Ovary (tissue), 9 donors: Measurements from ENCODE around the gene GPR37. TPM values are rescaled to one million over a fixed set of nuclear protein-coding genes. Genes with fewer than 3 reads are reported as not detected.

Experiments used
- DNase-seq, 5 donors: peaks; one replicate each; pipeline ENCODE4 v3.0.0-alpha.2; 2019 to 2020
- H3K27ac ChIP-seq, 2 donors: fragments of 200-600 bp; one replicate each; pipeline versions ENCODE4 v1.5.1 to v1.8.0; 2019 to 2022
- H3K27me3 ChIP-seq: fragments of 200-600 bp; one replicate; pipeline ENCODE4 v1.8.0; 2022
- H3K36me3 ChIP-seq: fragments of 200-600 bp; sonication (generic); one replicate; pipeline ENCODE4 v1.5.1; 2019
- H3K4me1 ChIP-seq: one replicate; pipeline ENCODE4 v1.8.1; 2013; ENCODE audit warnings: mild to moderate bottlenecking, moderate library complexity; ENCODE audit not compliant: insufficient read depth
- H3K4me3 ChIP-seq: fragments of 200-600 bp; sonication (generic); one replicate; pipeline ENCODE4 v1.5.1; 2017
- H3K9me3 ChIP-seq, 2 donors: fragments of 200-600 bp in 1 of 2; sonication (generic) in 1 of 2; one replicate each; pipeline versions ENCODE4 v1.5.1 to v1.8.1; 2013 to 2019; ENCODE audit warnings: mild to moderate bottlenecking in 1 of 2, moderate library complexity in 1 of 2
- CTCF ChIP-seq, 3 donors: fragments of 450-650 bp in 2 of 3; fragments of 200-600 bp in 1 of 3; IDR thresholded peaks; one replicate each; pipeline versions ENCODE4 v1.5.1 to v1.8.0; 2016 to 2022; ENCODE audit warnings: antibody characterized with exemption in 3 of 3, mild to moderate bottlenecking in 1 of 3
- EP300 ChIP-seq: sonication (generic); formaldehyde crosslinking; IDR thresholded peaks from one replicate; pipeline ENCODE4 v1.6.1; 2017; ENCODE audit warnings: antibody characterized with exemption
- POLR2A ChIP-seq: fragments of 450-650 bp; IDR thresholded peaks from one replicate; pipeline ENCODE4 v1.6.1; 2017; ENCODE audit warnings: antibody characterized with exemption, mild to moderate bottlenecking, moderate library complexity
- WGBS, 3 donors: extraction: QIAGEN DNeasy Blood & Tissue Kit in 1 of 3; methylation state at CpG; one replicate each; pipeline versions ENCODE4 v1.1.5 to v1.1.7; 2013 to 2017; 5-methylcytosine and 5-hydroxymethylcytosine counted together
- intact Hi-C, 4 donors: fragments of 100-400 bp; cut with DNase I; formaldehyde crosslinking; loops; one replicate each; pipeline versions ENCODE4 v1.11.0 to v1.15.1; 2022 to 2023
- polyA plus RNA-seq, 2 donors: library from polyadenylated mRNA; stranded (reverse); fragments of 200-250 nt in 1 of 2; fragments of 350-450 nt in 1 of 2; fragmentation: Illumina TruSeq in 1 of 2; extraction: RNeasy Lipid Tissue Mini Kit (QIAGEN cat#74804) in 1 of 2; gene quantifications; one replicate each; pipeline ENCODE4 v1.2.3, GENCODE V29; 2013 to 2014
- total RNA-seq, 7 donors: library from RNA; depleted of rRNA in 2 of 7; stranded (reverse); fragments of >200 nt in 2 of 7; fragmentation: NEBNext Ultra II Directional in 3 of 7; extraction: Animal tissue kit (Norgen Biotek cat#: 25700) in 3 of 7; gene quantifications; one replicate each; pipeline versions ENCODE4 v1.1.0 to v1.2.4, GENCODE V29; 2016 to 2023
- donor health status: DM: no; HTN: no; CAD: no; lungs with moderate emphysema.
- donor health status: DM: no; HTN: no; CAD: no.
- donor health status: Bipolar disorder and iron deficiency.
- donor health status: DM: yes; HTN: yes; CAD: no.
- donor health status: DM: no; HTN: no; CAD: no.
- donor health status: DM: yes; HTN: yes; CAD: no.

Gene GPR37
- total and polyA plus RNA-seq, 9 donors: 0.08 to 2.1 (median 0.22) TPM; not detected in 1

DNA sequence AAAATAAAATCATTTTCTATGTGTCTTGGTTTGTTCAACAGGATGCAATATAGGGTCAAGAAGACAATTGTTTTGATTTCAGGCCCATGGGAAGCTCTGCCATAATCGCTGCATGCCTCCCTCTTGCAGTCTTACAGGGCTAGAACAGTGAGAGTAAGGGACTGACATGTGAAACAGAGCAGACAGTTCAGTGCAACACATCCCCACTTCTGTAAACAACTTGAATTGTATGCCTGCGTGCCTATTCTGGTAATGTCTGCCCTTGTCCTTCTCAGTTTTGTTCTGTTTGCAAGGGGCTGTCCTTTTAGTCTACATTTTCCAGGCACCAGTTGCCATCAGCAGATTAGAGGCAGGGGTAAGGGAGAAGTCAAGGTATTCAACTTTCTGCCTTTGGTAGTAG is 34.8 kb upstream of the GPR37 start:
- no peak for TF ChIP-seq CTCF (IDR thresholded peaks at IDR 0.05)
- TF ChIP-seq EP300: no peak
- TF ChIP-seq POLR2A: no peak
- intact Hi-C loops: no loop called here
- Histone ChIP-seq H3K36me3 (no peaks in the 10 kb centered on the region), H3K9me3 (no peaks in the 10 kb centered on the region), H3K4me3 (no peak overlapping the region), H3K27me3 (no peaks in the 10 kb centered on the region), H3K27ac (no peak overlapping the region), H3K4me1 (no peaks in the 10 kb centered on the region)
- DNase-seq: no peak
- WGBS, 3 donors: 48 to 55% (median 53%) methylated on average over 2 of the region's 2 CpGs

GRCh38 chr7:124799448-124799847 is 33.9 kb upstream of the GPR37 start:
- TF ChIP-seq POLR2A (no peak), EP300 (no peak), CTCF (IDR thresholded peaks at IDR 0.05) (no peak)
- Histone ChIP-seq H3K4me1 (no peaks in the 10 kb centered on the region), H3K27me3 (no peaks in the 10 kb centered on the region), H3K9me3 (no peaks in the 10 kb centered on the region), H3K27ac (no peak overlapping the region), H3K36me3 (no peaks in the 10 kb centered on the region), H3K4me3 (no peak overlapping the region)
- WGBS, 3 donors: 90 to 95% (median 94%) methylated on average over 6 of the region's 6 CpGs
- DNase-seq: no peak
- intact Hi-C loops: no loop called here

DNA sequence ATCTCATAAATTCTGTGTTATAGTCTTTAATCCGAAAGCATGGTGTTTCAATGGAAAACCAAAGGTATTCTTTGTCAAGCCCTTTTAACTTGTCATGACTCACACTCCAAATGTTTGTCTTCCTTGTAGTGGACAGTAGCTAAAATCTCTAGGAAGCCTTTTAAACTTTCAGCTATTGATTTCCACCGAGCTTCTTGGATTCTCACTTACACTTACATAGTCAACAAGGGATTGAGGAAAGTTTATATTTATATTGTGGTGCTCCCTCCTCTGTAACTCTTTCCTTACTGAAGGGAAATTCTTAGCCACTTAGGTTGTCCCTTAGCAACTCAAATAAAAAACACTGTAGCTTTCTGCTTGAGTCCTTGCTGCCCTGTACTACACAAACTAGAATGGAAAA is 31.2 kb upstream of the GPR37 start:
- intact Hi-C loops: no loop called here
- TF ChIP-seq EP300: no peak
- TF ChIP-seq POLR2A: no peak
- no peak for TF ChIP-seq CTCF (IDR thresholded peaks at IDR 0.05)
- 63 to 72% (median 68%) methylated on average over 2 of the region's 2 CpGs for WGBS, 3 donors
- DNase-seq: no peak
- Histone ChIP-seq H3K4me1 (no peaks in the 10 kb centered on the region), H3K36me3 (no peaks in the 10 kb centered on the region), H3K9me3 (no peaks in the 10 kb centered on the region), H3K27ac (no peak overlapping the region), H3K4me3 (no peak overlapping the region), H3K27me3 (no peaks in the 10 kb centered on the region)

- H3K4me3 ChIP-seq: no peak overlapping the region
- WGBS, 3 donors: 85 to 94% (median 90%) methylated on average over 3 of the region's 3 CpGs
- intact Hi-C loops: no loop called here
- DNase-seq: no peak
- no peaks in the 10 kb centered on the region for H3K9me3 ChIP-seq
- no peak overlapping the region for H3K27ac ChIP-seq
- no peaks in the 10 kb centered on the region for H3K27me3 ChIP-seq
- TF ChIP-seq POLR2A (no peak), EP300 (no peak), CTCF (IDR thresholded peaks at IDR 0.05) (no peak)
- no peaks in the 10 kb centered on the region for H3K36me3 ChIP-seq
- H3K4me1 ChIP-seq: no peaks in the 10 kb centered on the region
Observed at GRCh38 chr7:124792696-124793095, 27.1 kb upstream of the GPR37 start.

DNA sequence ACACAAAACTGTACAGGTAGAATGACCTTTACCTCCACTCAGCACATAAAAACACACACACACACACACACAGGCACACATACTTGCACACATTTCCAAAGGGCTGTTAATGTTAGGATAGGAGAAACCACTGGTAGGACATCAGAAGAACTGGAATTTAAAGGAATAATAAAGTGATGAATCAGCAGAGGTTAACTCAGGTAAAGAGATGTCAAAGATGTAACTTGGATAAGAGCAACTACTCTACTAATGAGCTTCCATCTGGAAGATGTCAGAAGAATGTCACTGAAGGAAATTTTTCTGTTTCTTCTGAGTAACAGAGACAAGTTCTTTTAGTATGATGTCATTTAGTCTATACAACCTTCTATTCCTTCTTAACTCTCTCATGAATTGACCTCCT is 26.4 kb upstream of the GPR37 start:
- Histone ChIP-seq H3K4me1 (no peaks in the 10 kb centered on the region), H3K9me3 (no peaks in the 10 kb centered on the region), H3K27ac (no peak overlapping the region), H3K27me3 (no peaks in the 10 kb centered on the region), H3K4me3 (no peak overlapping the region), H3K36me3 (no peaks in the 10 kb centered on the region)
- DNase-seq: no peak
- intact Hi-C loops: no loop called here
- TF ChIP-seq EP300 (no peak), POLR2A (no peak), CTCF (IDR thresholded peaks at IDR 0.05) (no peak)
